ENCODE data around the gene IL20.

Gene IL20

GRCh38 chr1:206832352-206832880 lies 33.0 kb upstream of the IL20 start:
- Mint-ChIP-seq H3K4me3 (no peak overlapping the region), H3K9me3 (no peaks in the 10 kb centered on the region), H3K27me3 (ENCODE audit: low read depth) (peaks cover 49% of the 10 kb centered on the region), H3K27ac (no peak overlapping the region), H3K36me3 (ENCODE audit: low read depth) (no peaks in the 10 kb centered on the region), H3K4me1 (peaks cover 5% of the 10 kb centered on the region)
- TF ChIP-seq, protein P1, sequence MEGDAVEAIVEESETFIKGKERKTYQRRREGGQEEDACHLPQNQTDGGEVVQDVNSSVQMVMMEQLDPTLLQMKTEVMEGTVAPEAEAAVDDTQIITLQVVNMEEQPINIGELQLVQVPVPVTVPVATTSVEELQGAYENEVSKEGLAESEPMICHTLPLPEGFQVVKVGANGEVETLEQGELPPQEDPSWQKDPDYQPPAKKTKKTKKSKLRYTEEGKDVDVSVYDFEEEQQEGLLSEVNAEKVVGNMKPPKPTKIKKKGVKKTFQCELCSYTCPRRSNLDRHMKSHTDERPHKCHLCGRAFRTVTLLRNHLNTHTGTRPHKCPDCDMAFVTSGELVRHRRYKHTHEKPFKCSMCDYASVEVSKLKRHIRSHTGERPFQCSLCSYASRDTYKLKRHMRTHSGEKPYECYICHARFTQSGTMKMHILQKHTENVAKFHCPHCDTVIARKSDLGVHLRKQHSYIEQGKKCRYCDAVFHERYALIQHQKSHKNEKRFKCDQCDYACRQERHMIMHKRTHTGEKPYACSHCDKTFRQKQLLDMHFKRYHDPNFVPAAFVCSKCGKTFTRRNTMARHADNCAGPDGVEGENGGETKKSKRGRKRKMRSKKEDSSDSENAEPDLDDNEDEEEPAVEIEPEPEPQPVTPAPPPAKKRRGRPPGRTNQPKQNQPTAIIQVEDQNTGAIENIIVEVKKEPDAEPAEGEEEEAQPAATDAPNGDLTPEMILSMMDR (IDR thresholded peaks at IDR 0.05; ENCODE audit: unreplicated experiment in 3 of 3), result no peak

DNA sequence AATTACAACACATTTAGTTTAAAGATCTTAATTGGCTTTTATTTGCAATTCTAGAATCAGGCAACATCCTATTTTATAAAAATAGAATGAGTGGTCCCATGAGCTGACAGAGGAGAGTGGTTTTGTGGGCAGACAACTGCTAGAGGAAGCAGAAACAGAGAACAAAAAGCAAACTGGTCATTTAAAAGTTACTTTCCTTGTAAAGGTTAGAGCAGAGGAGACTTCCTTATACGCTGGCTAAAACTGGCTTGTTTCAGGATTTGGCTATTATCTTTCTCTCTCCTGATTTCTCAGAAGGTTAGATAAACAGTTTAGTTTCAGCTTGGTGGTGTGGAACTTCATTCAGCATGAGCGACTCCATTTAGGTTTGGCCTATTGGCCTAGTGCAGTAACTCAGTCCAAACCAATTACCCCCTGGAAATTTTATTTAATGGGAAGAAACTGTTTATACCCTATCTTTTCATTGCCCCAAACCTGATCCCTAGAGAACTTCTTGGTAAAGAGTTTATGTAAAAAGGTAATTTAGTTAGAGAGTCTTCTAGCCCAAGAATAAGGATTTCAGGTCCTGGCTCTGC lies 32.2 kb upstream of the IL20 start:
- H3K4me3 Mint-ChIP-seq, result no peak overlapping the region
- TF ChIP-seq, protein P1 (IDR thresholded peaks at IDR 0.05; ENCODE audit: unreplicated experiment in 3 of 3), result no peak
- H3K4me1 Mint-ChIP-seq, result peaks cover 5% of the 10 kb centered on the region
- peak overlapping the region in 1 of 3 experiments; percentile 3 for H3K27ac Mint-ChIP-seq
- H3K27me3 Mint-ChIP-seq (ENCODE audit: low read depth), result peaks cover 51% of the 10 kb centered on the region
- H3K36me3 Mint-ChIP-seq (ENCODE audit: low read depth), result no peaks in the 10 kb centered on the region
- H3K9me3 Mint-ChIP-seq, result no peaks in the 10 kb centered on the region

- H3K27me3 Mint-ChIP-seq (ENCODE audit: low read depth), result peaks cover 50% of the 10 kb centered on the region
- TF ChIP-seq, protein P1 (IDR thresholded peaks at IDR 0.05; ENCODE audit: unreplicated experiment in 3 of 3), result no peak
- H3K4me1 Mint-ChIP-seq, result peaks cover 5% of the 10 kb centered on the region
- H3K9me3 Mint-ChIP-seq, result no peaks in the 10 kb centered on the region
- H3K27ac Mint-ChIP-seq, result no peak overlapping the region
- H3K36me3 Mint-ChIP-seq (ENCODE audit: low read depth), result no peaks in the 10 kb centered on the region
- no peak overlapping the region for H3K4me3 Mint-ChIP-seq
Observed at GRCh38 chr1:206833801-206834200, 31.6 kb upstream of the IL20 start.

DNA sequence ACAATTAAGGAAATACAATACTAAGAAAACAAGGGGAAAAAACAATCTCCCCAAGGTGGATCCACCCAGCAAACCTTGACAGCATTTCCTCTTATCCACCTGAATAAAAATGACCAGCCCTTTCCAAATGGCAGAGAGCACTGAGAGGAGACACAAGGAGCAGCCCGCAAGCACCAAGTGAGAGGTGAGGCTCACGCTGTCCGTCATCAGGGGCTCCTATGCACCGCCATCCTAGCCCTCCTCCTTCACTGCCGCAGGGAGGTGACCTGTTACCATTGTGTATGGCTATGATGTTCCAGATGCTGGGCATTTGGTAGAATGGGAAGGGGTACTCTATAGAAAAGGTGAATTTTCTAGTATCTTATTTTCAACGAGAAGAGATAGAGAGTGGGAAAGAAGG lies 31.2 kb upstream of the IL20 start:
- Mint-ChIP-seq H3K4me3 (no peak overlapping the region), H3K9me3 (no peaks in the 10 kb centered on the region), H3K27me3 (ENCODE audit: low read depth) (peaks cover 52% of the 10 kb centered on the region), H3K27ac (no peak overlapping the region), H3K36me3 (ENCODE audit: low read depth) (no peaks in the 10 kb centered on the region), H3K4me1 (peaks cover 5% of the 10 kb centered on the region)
- TF ChIP-seq, protein P1 (IDR thresholded peaks at IDR 0.05; ENCODE audit: unreplicated experiment in 3 of 3), result no peak

DNA sequence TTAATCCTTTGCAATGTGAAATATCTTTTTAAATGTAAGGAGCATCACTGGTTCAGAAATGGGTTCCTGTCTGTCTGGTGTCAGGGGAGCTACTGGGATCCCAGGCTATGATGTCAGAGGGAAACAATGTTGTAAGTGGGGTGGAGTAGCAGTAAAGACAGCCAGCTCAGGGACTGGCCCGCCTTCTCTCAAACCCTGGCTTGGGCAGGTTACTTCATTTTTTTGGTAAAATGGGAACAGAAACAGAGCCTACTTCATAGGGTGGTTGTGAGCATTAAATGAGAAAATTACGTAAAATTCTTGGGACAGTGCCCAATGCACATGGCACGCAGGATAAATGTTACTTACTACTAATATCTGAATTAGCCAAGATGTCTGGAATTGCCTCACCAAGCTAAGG lies 30.7 kb upstream of the IL20 start:
- no peaks in the 10 kb centered on the region for H3K9me3 Mint-ChIP-seq
- TF ChIP-seq, protein P1 (IDR thresholded peaks at IDR 0.05; ENCODE audit: unreplicated experiment in 3 of 3), result no peak

GRCh38 chr1:206835186-206835585 lies 30.2 kb upstream of the IL20 start:
- H3K36me3 Mint-ChIP-seq (ENCODE audit: low read depth), result no peaks in the 10 kb centered on the region
- no peak overlapping the region for H3K27ac Mint-ChIP-seq
- peaks cover 46% of the 10 kb centered on the region for H3K27me3 Mint-ChIP-seq (ENCODE audit: low read depth)
- H3K4me1 Mint-ChIP-seq, result peaks cover 5% of the 10 kb centered on the region
- H3K4me3 Mint-ChIP-seq, result no peak overlapping the region
- TF ChIP-seq, protein P1 (IDR thresholded peaks at IDR 0.05; ENCODE audit: unreplicated experiment in 3 of 3), result no peak
- H3K9me3 Mint-ChIP-seq, result no peaks in the 10 kb centered on the region

More for the DNA sequence above, 30.7 kb upstream of the IL20 start:
- no peak overlapping the region for H3K4me3 Mint-ChIP-seq
- peaks cover 5% of the 10 kb centered on the region for H3K4me1 Mint-ChIP-seq
- no peaks in the 10 kb centered on the region for H3K36me3 Mint-ChIP-seq (ENCODE audit: low read depth)
- no peak overlapping the region for H3K27ac Mint-ChIP-seq
- peaks cover 50% of the 10 kb centered on the region for H3K27me3 Mint-ChIP-seq (ENCODE audit: low read depth)

Data from nephron (organoid).